Mesenchymal stem cell (in vitro differentiated cells and primary cell): ENCODE data around the gene NNAT.

Source experiments
- DNase-seq: peaks from one replicate; pipeline ENCODE4 v3.0.0-alpha.2; 2013
- H2AFZ ChIP-seq: one replicate; pipeline ENCODE4 v1.6.1; 2013; ENCODE audit warnings: low read depth, mild to moderate bottlenecking, control low read depth, inconsistent platforms, low read length, moderate library complexity
- H2AK5ac ChIP-seq: 2 replicates; pipeline ENCODE4 v1.6.1; 2013; ENCODE audit warnings: low read length, moderate library complexity, mild to moderate bottlenecking, inconsistent platforms; ENCODE audit not compliant: severe bottlenecking
- H2BK120ac ChIP-seq: one replicate; pipeline ENCODE4 v1.6.1; 2013; ENCODE audit warnings: low read depth, mild to moderate bottlenecking, inconsistent platforms, low read length, moderate library complexity
- H2BK12ac ChIP-seq, 2 experiments: one replicate each; pipeline ENCODE4 v1.6.1; 2013; ENCODE audit warnings: inconsistent platforms in 2 of 2, low read length in 2 of 2, mild to moderate bottlenecking in 2 of 2, moderate library complexity in 2 of 2, control low read depth in 1 of 2
- H2BK15ac ChIP-seq: one replicate; pipeline ENCODE4 v1.6.1; 2013; ENCODE audit warnings: mild to moderate bottlenecking, low read depth, inconsistent platforms; ENCODE audit not compliant: poor library complexity, severe bottlenecking
- H2BK5ac ChIP-seq: 2 replicates; pipeline ENCODE4 v1.6.1; 2013; ENCODE audit warnings: low read depth, mild to moderate bottlenecking, low read length, control low read depth, inconsistent platforms; ENCODE audit not compliant: poor library complexity, severe bottlenecking
- H3K14ac ChIP-seq, 2 experiments: one replicate each; pipeline ENCODE4 v1.6.1; 2013; ENCODE audit warnings: inconsistent platforms in 2 of 2, low read length in 2 of 2, control low read depth in 1 of 2, mild to moderate bottlenecking in 1 of 2, moderate library complexity in 1 of 2
- H3K18ac ChIP-seq, 2 experiments: one replicate each; pipeline ENCODE4 v1.6.1; 2013; ENCODE audit warnings: inconsistent platforms in 2 of 2, low read length in 2 of 2, control low read depth in 1 of 2, low read depth in 1 of 2, mild to moderate bottlenecking in 1 of 2
- H3K23ac ChIP-seq, 2 experiments: one replicate each; pipeline ENCODE4 v1.6.1; 2013; ENCODE audit warnings: inconsistent platforms in 2 of 2, low read length in 2 of 2, mild to moderate bottlenecking in 2 of 2, moderate library complexity in 2 of 2, control low read depth in 1 of 2
- H3K27ac ChIP-seq: 2 replicates; pipeline ENCODE4 v1.5.1; 2013; ENCODE audit warnings: mild to moderate bottlenecking, moderate library complexity, low read length, control low read depth, inconsistent platforms; ENCODE audit not compliant: poor library complexity, severe bottlenecking
- H3K27me3 ChIP-seq, 2 experiments: 2 replicates each; pipeline versions ENCODE4 v1.6.1 to v1.7.0; 2013; ENCODE audit warnings: low read length in 2 of 2, mild to moderate bottlenecking in 2 of 2, moderate library complexity in 2 of 2, control low read depth in 1 of 2, inconsistent platforms in 1 of 2; ENCODE audit not compliant: control insufficient read depth in 1 of 2, insufficient read depth in 1 of 2
- H3K36me3 ChIP-seq, 2 experiments: 2 replicates each; pipeline versions ENCODE4 v1.6.1 to v1.7.0; 2013; ENCODE audit warnings: low read length in 2 of 2, control low read depth in 1 of 2, inconsistent platforms in 1 of 2, low read depth in 1 of 2, mild to moderate bottlenecking in 1 of 2; ENCODE audit not compliant: insufficient read depth in 2 of 2, control insufficient read depth in 1 of 2
- H3K4ac ChIP-seq, 2 experiments: one replicate each; pipeline ENCODE4 v1.6.1; 2013; ENCODE audit warnings: inconsistent platforms in 2 of 2, low read length in 2 of 2, mild to moderate bottlenecking in 2 of 2, moderate library complexity in 2 of 2, control low read depth in 1 of 2, low read depth in 1 of 2
- H3K4me1 ChIP-seq: 2 replicates; pipeline ENCODE4 v1.6.1; 2013; ENCODE audit warnings: low read depth, low read length, control low read depth; ENCODE audit not compliant: control insufficient read depth, insufficient read depth
- H3K4me2 ChIP-seq: 2 replicates; pipeline ENCODE4 v1.6.1; 2013; ENCODE audit warnings: low read length, mild to moderate bottlenecking, inconsistent platforms; ENCODE audit not compliant: poor library complexity, severe bottlenecking
- H3K4me3 ChIP-seq, 2 experiments: 2 replicates each; pipeline versions ENCODE4 v1.5.1 to v1.7.0; 2013; ENCODE audit warnings: low read length in 2 of 2, mild to moderate bottlenecking in 2 of 2, control low read depth in 1 of 2, low read depth in 1 of 2; ENCODE audit not compliant: insufficient read depth in 1 of 2
- H3K79me1 ChIP-seq: replicated peaks from 2 replicates; pipeline ENCODE4 v1.6.1; 2013; ENCODE audit warnings: mild to moderate bottlenecking, control low read depth, low read length, inconsistent platforms; ENCODE audit not compliant: poor library complexity, severe bottlenecking
- H3K9ac ChIP-seq: 2 replicates; pipeline ENCODE4 v1.7.0; 2013; ENCODE audit warnings: mild to moderate bottlenecking, low read length, moderate library complexity
- H3K9me3 ChIP-seq: 2 replicates; pipeline ENCODE4 v1.7.0; 2013; ENCODE audit warnings: mild to moderate bottlenecking, low read length; ENCODE audit not compliant: control insufficient read depth
- H4K8ac ChIP-seq: one replicate; pipeline ENCODE4 v1.6.1; 2013; ENCODE audit warnings: inconsistent platforms, mild to moderate bottlenecking, low read length, moderate library complexity
- H4K91ac ChIP-seq: one replicate; pipeline ENCODE4 v1.6.1; 2013; ENCODE audit warnings: mild to moderate bottlenecking, low read length, inconsistent platforms
- WGBS: methylation state at CpG from one replicate; pipeline ENCODE4 v1.1.7; 2013; ENCODE audit warnings: mixed read lengths; 5-methylcytosine and 5-hydroxymethylcytosine counted together

Gene NNAT

GRCh38 chr20:37564016-37564387 is 43.0 kb downstream of the NNAT start:
- Histone ChIP-seq H4K91ac (no peak overlapping the region), H2BK120ac (no peak overlapping the region), H3K4ac (no peak overlapping the region), H2BK5ac (no peak overlapping the region), H3K27me3 (peaks cover 65 to 68% of the 10 kb centered on the region in 2 experiments), H3K36me3 (no peaks in the 10 kb centered on the region), H4K8ac (no peak overlapping the region), H2AFZ (no peak overlapping the region), H3K27ac (no peak overlapping the region), H2BK12ac (no peak overlapping the region), H3K23ac (no peak overlapping the region), H2AK5ac (no peak overlapping the region), H3K4me1 (peaks cover 7% of the 10 kb centered on the region), H3K4me3 (no peak overlapping the region), H2BK15ac (no peak overlapping the region), H3K79me1 (no peaks in the 10 kb centered on the region), H3K9ac (no peak overlapping the region), H3K14ac (no peak overlapping the region), H3K4me2 (peak overlapping the region; percentile 47), H3K9me3 (no peaks in the 10 kb centered on the region), H3K18ac (no peak overlapping the region)
- 59% methylated on average over 17 of the region's 19 CpGs for WGBS
- no peak for DNase-seq

DNA sequence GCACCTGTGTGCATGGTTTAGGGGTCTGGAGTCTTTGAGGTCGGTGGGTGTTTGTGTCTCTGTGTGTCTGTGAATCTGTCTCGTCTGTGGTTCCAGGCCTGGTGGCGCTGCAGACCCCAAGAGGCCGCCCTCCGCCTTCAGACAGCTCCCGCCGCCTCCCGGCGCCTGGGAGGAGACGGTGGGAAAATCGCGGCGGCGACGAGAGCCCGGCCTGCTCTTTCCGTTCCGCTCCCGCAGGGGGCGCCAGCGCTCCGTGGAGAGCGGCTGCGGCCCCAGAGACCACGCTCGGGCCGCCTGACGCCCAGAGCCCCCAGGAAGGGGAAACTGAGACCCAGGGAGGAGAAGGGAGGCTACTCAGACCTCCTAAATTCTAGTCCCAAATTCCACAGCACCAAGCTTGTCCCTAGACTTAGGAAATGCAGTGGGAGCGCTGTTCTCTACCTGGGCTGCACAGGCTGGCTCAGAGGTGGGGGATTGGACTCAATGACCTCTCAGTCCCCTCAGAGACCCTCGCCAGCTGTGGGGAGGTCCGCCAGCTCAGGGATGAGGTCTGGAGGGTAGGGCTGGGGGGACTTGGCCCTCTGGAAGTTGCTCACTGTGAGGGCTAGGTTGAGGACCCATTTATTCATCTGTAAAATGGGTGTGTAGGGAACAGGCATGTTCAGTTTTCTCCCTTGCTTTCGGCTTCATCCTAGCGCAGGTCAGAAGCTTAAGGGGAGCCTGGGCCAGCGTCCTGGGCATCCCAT is 43.5 kb downstream of the NNAT start:
- Histone ChIP-seq H3K79me1 (no peaks in the 10 kb centered on the region), H3K4me2 (peak overlapping the region; percentile 47), H2AFZ (no peak overlapping the region), H3K27ac (no peak overlapping the region), H3K4me3 (no peak overlapping the region), H3K18ac (no peak overlapping the region), H2BK12ac (no peak overlapping the region), H2BK5ac (no peak overlapping the region), H3K4me1 (peaks cover 7% of the 10 kb centered on the region), H4K8ac (no peak overlapping the region), H3K9ac (no peak overlapping the region), H3K36me3 (no peaks in the 10 kb centered on the region), H3K23ac (no peak overlapping the region), H3K9me3 (no peaks in the 10 kb centered on the region), H2BK15ac (no peak overlapping the region), H4K91ac (no peak overlapping the region), H3K14ac (no peak overlapping the region), H2AK5ac (no peak overlapping the region), H2BK120ac (no peak overlapping the region), H3K27me3 (peaks cover 68 to 74% of the 10 kb centered on the region in 2 experiments), H3K4ac (no peak overlapping the region)
- 10% methylated on average over 27 of the region's 34 CpGs for WGBS
- peak; percentile 22 for DNase-seq

DNA sequence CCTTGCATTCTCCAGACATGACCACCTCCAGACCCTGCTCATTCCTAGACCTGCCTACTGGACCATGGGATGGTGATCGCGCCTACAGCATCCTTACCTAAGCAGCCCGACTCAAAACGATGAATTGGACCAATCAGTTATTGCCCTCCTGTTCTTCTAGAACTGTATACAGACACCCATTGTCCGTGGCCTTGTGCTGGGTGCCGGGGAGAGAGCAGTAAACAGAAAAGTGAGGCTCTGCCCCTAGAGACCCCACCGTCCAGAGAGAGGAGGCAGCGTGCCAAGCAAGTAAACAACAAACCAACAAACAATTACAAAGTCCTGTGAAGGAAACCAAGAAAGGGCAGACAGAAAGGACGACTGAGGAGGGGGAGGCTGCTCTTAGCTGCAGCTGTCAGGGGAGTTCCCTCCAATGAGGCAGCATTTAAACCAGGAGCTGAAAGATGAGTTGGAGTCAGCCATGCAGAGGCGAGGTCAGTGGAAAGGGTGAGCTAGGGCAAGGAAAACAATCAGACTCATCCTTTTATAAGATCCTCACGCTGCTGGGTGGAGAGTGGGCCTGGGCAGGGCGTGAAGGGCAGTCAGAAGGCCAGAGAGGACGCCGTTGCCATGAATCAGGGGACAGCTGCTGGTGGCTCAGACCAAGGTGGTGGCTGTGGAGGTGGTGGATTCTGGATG is 44.2 kb downstream of the NNAT start:
- no peaks in the 10 kb centered on the region for H3K9me3 ChIP-seq
- H3K27ac ChIP-seq: no peak overlapping the region
- no peak overlapping the region for H2BK120ac ChIP-seq
- no peak overlapping the region for H2AK5ac ChIP-seq
- no peak overlapping the region for H3K14ac ChIP-seq
- H3K4me3 ChIP-seq: no peak overlapping the region
- H2BK15ac ChIP-seq: no peak overlapping the region
- no peak overlapping the region for H3K9ac ChIP-seq
- no peak for DNase-seq
- no peak overlapping the region for H2BK5ac ChIP-seq
- H4K91ac ChIP-seq: no peak overlapping the region
- no peak overlapping the region for H4K8ac ChIP-seq
- no peaks in the 10 kb centered on the region for H3K79me1 ChIP-seq
- H3K27me3 ChIP-seq: peaks cover 68 to 81% of the 10 kb centered on the region in 2 experiments
- H2BK12ac ChIP-seq: no peak overlapping the region
- WGBS: 75% methylated on average over 12 of the region's 14 CpGs
- H3K4me1 ChIP-seq: peaks cover 7% of the 10 kb centered on the region
- H3K4me2 ChIP-seq: no peak overlapping the region
- no peaks in the 10 kb centered on the region for H3K36me3 ChIP-seq
- no peak overlapping the region for H3K23ac ChIP-seq
- H3K4ac ChIP-seq: no peak overlapping the region
- H3K18ac ChIP-seq: no peak overlapping the region
- no peak overlapping the region for H2AFZ ChIP-seq

- Histone ChIP-seq H3K4ac (no peak overlapping the region), H2BK5ac (no peak overlapping the region), H3K18ac (no peak overlapping the region), H2AK5ac (no peak overlapping the region), H3K4me1 (peaks cover 7% of the 10 kb centered on the region), H3K4me3 (no peak overlapping the region), H3K36me3 (no peaks in the 10 kb centered on the region), H3K9ac (no peak overlapping the region), H3K27me3 (peaks cover 72 to 91% of the 10 kb centered on the region in 2 experiments), H4K91ac (no peak overlapping the region), H3K14ac (no peak overlapping the region), H3K23ac (no peak overlapping the region), H2BK120ac (no peak overlapping the region), H2AFZ (no peak overlapping the region), H3K79me1 (no peaks in the 10 kb centered on the region), H3K4me2 (no peak overlapping the region), H4K8ac (no peak overlapping the region), H2BK15ac (no peak overlapping the region), H3K27ac (no peak overlapping the region), H2BK12ac (no peak overlapping the region), H3K9me3 (no peaks in the 10 kb centered on the region)
- DNase-seq: no peak
- 84% methylated on average over 4 of the region's 5 CpGs for WGBS
Measured at GRCh38 chr20:37566590-37567330, 45.7 kb downstream of the NNAT start.
